Adipose tissue (tissue), 3 donors: ENCODE data around the gene SHISA4. TPM values are rescaled to one million over a fixed set of nuclear protein-coding genes. Genes with fewer than 3 reads are reported as not detected.
"Not testable (repeated sequence)": the region's sequence is repeated elsewhere in the genome, so short reads cannot be mapped to it uniquely, and the experiment has no call there.

Source experiments
- H3K27ac ChIP-seq: one replicate; pipeline ENCODE4 v1.5.1; 2013; ENCODE audit warnings: low read depth, low read length
- WGBS, 3 donors: extraction: QIAGEN DNeasy Blood & Tissue Kit; methylation state at CpG; one replicate each; pipeline ENCODE4 v1.1.7; 2013; 5-methylcytosine and 5-hydroxymethylcytosine counted together
- polyA plus RNA-seq, 3 donors: library from polyadenylated mRNA; stranded (reverse); fragments of 200-250 nt; gene quantifications; one replicate each; pipeline ENCODE4 v1.2.3, GENCODE V29; 2013
- donor health status: healthy with polysubstance abuse.
- donor health status: Bipolar disorder and iron deficiency.
- donor health status: healthy.

SHISA4 gene
- polyA plus RNA-seq, 3 donors: 7.3 to 20.9 (median 11.0) TPM

GRCh38 chr1:201912832-201913231 is 24.1 kb downstream of the SHISA4 start:
- no peak overlapping the region for H3K27ac ChIP-seq

GRCh38 chr1:201914456-201915235 is 25.9 kb downstream of the SHISA4 start:
- WGBS, 3 donors: 65 to 72% (median 69%) methylated on average over 14 of the region's 14 CpGs
- H3K27ac ChIP-seq: no peak overlapping the region

More at GRCh38 chr1:201912832-201913231, 24.1 kb downstream of the SHISA4 start:
- WGBS, 3 donors: 60 to 66% (median 61%) methylated on average over 5 of the region's 5 CpGs

GRCh38 chr1:201916649-201917249 is 28.1 kb downstream of the SHISA4 start:
- 29 to 38% (median 30%) methylated on average over 11 of the region's 11 CpGs for WGBS, 3 donors

GRCh38 chr1:201917362-201918033 is 28.8 kb downstream of the SHISA4 start:
- H3K27ac ChIP-seq: peak overlapping the region; percentile 19
- 64 to 78% (median 73%) methylated on average over 7 of the region's 7 CpGs for WGBS, 3 donors

More at GRCh38 chr1:201916649-201917249, 28.1 kb downstream of the SHISA4 start:
- no peak overlapping the region for H3K27ac ChIP-seq

- peak overlapping the region; percentile 19 for H3K27ac ChIP-seq
- WGBS, 3 donors: 74 to 82% (median 81%) methylated on average over 5 of the region's 5 CpGs
These were observed 29.6 kb downstream of the SHISA4 start for GRCh38 chr1:201918343-201918742.

GRCh38 chr1:201921952-201922558 is 33.4 kb downstream of the SHISA4 start:
- no peak overlapping the region for H3K27ac ChIP-seq
- WGBS, 3 donors: 89 to 94% (median 93%) methylated on average over 3 of the region's 3 CpGs

- no peak overlapping the region for H3K27ac ChIP-seq
- WGBS, 3 donors: 61 to 81% (median 67%) methylated on average over 2 of the region's 2 CpGs
These were observed 36.5 kb downstream of the SHISA4 start for GRCh38 chr1:201925301-201925567.

- H3K27ac ChIP-seq: no peak overlapping the region
- 66 to 80% (median 70%) methylated on average over 5 of the region's 5 CpGs for WGBS, 3 donors
These were observed 37.4 kb downstream of the SHISA4 start for GRCh38 chr1:201925981-201926645.

- H3K27ac ChIP-seq: no peak overlapping the region
- WGBS, 3 donors: 90 to 95% (median 92%) methylated on average over 3 of the region's 3 CpGs
These were observed 39.6 kb downstream of the SHISA4 start for GRCh38 chr1:201928266-201928665.

GRCh38 chr1:201930137-201930536 is 41.4 kb downstream of the SHISA4 start:
- H3K27ac ChIP-seq: no peak overlapping the region
- 70 to 81% (median 74%) methylated on average over 4 of the region's 4 CpGs for WGBS, 3 donors

GRCh38 chr1:201930803-201931202 is 42.1 kb downstream of the SHISA4 start:
- H3K27ac ChIP-seq: no peak overlapping the region
- WGBS, 3 donors: 64 to 76% (median 73%) methylated on average over 5 of the region's 5 CpGs

GRCh38 chr1:201933840-201934430 is 45.2 kb downstream of the SHISA4 start:
- WGBS, 3 donors: 33 to 58% (median 46%) methylated on average over 5 of the region's 5 CpGs
- no peak overlapping the region for H3K27ac ChIP-seq

- 47 to 78% (median 62%) methylated on average over 5 of the region's 5 CpGs for WGBS, 3 donors
These were observed 49.0 kb downstream of the SHISA4 start for GRCh38 chr1:201937624-201938213.

GRCh38 chr1:201938440-201939035 is 49.8 kb downstream of the SHISA4 start:
- WGBS, 3 donors: 45 to 58% (median 56%) methylated on average over 4 of the region's 4 CpGs
- no peak overlapping the region for H3K27ac ChIP-seq

More at GRCh38 chr1:201937624-201938213, 49.0 kb downstream of the SHISA4 start:
- no peak overlapping the region for H3K27ac ChIP-seq

GRCh38 chr1:201939148-201939547 is 50.5 kb downstream of the SHISA4 start:
- no peak overlapping the region for H3K27ac ChIP-seq
- WGBS, 3 donors: 49 to 55% (median 52%) methylated on average over 4 of the region's 4 CpGs

- 67 to 77% (median 69%) methylated on average over 5 of the region's 5 CpGs for WGBS, 3 donors
- H3K27ac ChIP-seq: no peak overlapping the region
These were observed 50.9 kb downstream of the SHISA4 start for GRCh38 chr1:201939574-201939973.

- 94 to 96% (median 95%) methylated on average over 10 of the region's 10 CpGs for WGBS, 3 donors
- H3K27ac ChIP-seq: not testable (repeated sequence)
These were observed 51.6 kb downstream of the SHISA4 start for GRCh38 chr1:201940316-201940715.
